GM21529 (cell line): ENCODE measurements around the gene CD48.
"Not testable (repeated sequence)": the region's sequence is repeated elsewhere in the genome, so short reads cannot be mapped to it uniquely, and the experiment has no call there.

Experiments
- ATAC-seq: cut with Tn5 transposase; IDR thresholded peaks from one replicate; pipeline ENCODE4 v1.9.1; 2021; ENCODE audit not compliant: unreplicated experiment

The CD48 gene

GRCh38 chr1:160714034-160714648 is 2.5 kb upstream of the CD48 start:
- ATAC-seq = not testable (repeated sequence)

DNA sequence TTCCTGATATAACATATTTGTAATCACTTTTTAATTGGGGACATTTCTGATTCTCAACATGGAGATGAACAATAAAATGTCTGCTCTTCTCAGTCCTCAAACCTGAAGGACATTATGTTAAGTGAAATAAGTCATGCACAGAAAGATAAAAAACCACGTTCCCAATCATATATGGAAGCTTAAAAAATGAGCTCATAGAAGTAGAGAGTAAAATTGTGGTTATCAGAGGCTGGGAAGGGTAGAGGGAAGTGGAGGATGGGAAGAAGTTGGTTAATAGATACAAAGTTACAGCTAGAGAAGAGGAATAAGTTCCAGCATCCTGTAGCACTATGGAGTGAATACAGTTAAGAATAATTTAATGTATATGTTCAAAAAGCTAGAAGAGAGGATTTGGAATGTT is 1.5 kb upstream of the CD48 start:
- ATAC-seq = no peak

DNA sequence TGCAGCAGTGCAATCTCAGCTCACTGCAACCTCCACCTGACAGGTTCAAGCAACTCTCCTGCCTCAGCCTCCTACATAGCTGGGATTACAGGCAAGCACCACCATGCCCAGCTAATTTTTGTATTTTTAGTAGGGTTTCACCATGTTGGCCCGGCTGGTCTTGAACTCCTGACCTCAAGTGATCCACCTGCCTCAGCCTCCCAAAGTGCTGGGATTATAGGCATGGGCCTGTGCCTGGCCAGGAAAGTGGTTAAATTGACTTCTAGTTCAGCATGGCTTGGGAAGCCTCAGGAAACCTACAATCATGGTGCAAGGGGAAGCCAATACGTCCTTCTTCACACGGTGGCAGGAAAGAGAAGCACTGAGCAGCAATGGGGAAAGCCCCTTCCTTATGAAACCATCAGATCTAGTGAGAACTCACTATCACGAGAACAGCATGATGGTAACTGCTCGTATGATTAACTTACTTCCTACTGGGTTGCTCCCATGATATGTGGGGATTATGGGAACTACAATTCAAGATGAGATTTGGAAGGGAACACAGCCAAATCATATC is 981 bp upstream of the CD48 start:
- peak; percentile 48 for ATAC-seq

DNA sequence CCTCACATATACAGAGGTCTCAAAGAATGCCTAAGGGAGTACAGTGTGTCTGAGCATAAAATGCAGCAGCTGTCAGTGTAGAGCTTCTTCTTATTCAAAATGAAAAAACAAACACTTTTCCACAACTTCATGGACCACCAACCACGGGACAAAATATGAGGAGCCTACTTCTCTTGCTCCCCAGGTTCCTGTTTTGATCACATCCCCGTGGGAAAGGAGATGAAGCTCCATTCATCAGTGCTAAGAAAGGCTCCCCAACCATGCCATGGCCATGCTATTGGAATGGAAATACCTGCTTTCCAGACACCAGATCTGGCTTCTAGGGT is 383 bp downstream of the CD48 start:
- no peak for ATAC-seq

- ATAC-seq = no peak
Measured at GRCh38 chr1:160710517-160711252, 937 bp downstream of the CD48 start.

DNA sequence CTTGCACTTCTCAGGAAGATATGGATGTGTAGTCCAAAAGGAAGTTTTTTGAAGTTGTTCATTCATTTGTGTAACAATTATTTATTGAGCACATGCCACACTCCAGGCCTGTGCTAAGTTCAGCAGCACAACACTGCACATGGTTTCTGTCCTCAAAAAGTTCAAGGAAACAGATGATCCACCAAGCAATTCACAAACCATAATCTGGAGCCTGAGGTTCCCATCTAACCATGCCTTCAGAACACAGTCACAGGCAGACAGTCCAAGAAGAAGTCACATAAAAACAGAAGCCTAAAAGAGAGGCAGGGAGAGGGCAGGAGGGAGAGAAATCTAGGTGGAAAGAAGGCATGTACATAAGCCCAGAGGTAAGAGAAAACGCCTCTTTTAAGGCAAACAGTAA is 1.9 kb downstream of the CD48 start:
- no peak for ATAC-seq

DNA sequence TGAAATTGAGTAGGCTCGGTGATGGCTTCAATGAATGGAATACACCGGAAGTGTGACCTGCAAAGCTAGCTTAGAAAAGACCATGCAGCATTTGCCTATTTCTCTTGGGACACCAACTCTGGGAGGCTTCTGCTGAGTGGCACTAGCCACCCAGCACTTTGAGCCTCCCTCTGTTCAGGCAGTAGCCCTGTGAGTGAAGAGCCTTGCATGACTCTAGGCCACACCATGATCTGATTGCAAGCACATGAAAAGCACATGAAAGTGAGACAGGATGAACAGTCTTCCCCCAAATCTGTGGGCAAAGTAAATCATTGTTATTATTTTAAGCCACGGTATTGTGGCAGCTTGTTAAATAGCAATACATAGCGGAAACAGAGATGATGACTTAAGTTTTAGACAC is 2.8 kb downstream of the CD48 start:
- ATAC-seq = peak; percentile 31

DNA sequence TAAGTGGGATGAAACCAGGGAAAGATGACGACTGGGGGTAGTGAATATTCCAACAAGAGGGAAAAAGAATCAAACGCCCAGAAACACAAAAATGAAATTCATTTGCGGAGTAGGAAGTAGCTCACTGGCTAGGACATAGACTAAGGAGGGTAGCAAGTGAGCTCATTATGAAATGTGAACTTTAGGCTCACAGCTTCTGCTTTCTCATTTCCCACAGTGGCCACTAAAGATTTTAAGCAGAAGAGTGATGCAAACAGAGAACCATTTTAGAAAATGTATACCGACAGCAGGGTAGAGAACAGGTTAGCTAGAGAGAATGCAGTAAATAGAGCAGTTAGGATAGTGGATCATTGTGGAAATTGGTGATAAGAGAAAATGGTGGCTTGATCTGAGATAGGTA is 3.5 kb downstream of the CD48 start:
- no peak for ATAC-seq

DNA sequence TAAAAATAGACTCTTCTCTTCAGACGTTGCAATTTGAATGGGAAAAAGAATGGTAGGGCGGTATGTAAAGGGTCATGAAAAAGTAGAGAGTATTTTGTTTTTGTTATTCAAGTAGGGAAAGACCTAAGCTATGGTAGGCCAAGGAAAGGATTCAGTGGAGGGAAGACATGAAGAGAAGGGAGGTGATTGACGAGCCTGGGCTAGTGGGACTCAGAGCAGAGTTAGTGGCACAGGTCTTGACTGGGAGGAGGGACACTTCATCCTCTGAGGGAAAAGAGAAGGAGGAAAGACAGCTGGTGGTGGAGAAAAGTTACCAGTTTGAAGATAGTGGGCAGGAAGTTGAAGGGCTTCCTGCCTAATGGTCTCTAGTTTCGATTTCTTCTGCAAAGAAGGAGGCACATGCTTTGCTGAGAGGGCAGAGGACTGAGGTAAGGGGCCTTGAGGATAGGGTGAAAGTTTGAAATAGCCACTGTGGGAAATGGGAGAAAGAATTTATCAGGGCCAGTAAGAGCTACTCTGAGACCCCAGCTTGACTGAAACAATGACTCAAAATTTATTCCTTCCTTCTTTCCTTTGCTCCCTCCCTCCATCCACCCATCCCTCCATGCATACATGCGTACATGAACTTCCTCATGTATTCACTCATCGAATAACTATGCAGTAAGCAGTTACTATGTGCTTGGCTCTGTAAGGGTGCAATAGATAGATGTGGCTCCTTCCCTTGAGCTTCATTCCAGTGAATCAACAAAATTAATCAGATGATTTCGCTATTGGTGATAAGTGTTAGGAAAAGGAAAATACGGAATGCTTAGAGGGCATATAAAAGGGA is 4.2 kb downstream of the CD48 start:
- peak; percentile 22 for ATAC-seq

GRCh38 chr1:160706526-160707235 is 4.9 kb downstream of the CD48 start:
- no peak for ATAC-seq

- ATAC-seq = no peak
Measured at GRCh38 chr1:160705742-160706141, 5.9 kb downstream of the CD48 start.

GRCh38 chr1:160705212-160705621 is 6.4 kb downstream of the CD48 start:
- ATAC-seq = not testable (repeated sequence)

GRCh38 chr1:160704250-160704649 is 7.4 kb downstream of the CD48 start:
- ATAC-seq = no peak

DNA sequence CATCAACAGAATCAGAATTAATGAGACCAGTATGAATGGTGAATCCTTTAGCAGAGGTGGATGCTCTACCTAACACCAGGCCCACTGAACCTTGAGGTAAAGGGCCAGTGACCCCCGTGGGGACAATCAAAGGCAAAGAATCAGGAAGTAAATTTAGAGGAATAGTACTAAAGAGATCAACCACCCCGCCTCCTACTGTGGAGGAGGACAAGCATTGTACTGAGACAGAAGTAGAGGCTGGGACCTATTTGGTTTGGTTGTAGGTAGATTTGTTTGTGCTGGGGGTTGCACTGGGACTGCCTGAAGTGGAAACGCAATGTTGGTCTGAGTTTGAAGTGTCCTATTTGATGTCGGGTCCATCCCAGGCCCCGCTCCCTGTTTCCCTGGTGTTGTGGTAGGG is 9.5 kb downstream of the CD48 start:
- no peak for ATAC-seq

- not testable (repeated sequence) for ATAC-seq
Measured at GRCh38 chr1:160692390-160692789, 19.2 kb downstream of the CD48 start.

- peak; percentile 36 for ATAC-seq
Measured at GRCh38 chr1:160685266-160685665, 26.4 kb downstream of the CD48 start.

GRCh38 chr1:160682983-160683865 is 28.4 kb downstream of the CD48 start:
- ATAC-seq = no peak

DNA sequence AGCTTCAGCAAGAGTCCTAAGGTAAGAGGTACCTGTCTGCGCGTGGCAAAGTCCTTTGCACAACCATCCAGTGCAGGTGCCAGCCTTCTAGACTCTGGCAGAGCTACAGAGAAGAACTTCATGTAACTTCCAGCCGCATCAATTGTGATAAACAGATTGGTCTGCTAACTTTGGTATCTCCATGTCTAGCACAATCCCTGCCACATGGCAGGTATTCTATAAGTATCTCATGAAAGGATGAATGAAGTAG is 29.8 kb downstream of the CD48 start:
- no peak for ATAC-seq

DNA sequence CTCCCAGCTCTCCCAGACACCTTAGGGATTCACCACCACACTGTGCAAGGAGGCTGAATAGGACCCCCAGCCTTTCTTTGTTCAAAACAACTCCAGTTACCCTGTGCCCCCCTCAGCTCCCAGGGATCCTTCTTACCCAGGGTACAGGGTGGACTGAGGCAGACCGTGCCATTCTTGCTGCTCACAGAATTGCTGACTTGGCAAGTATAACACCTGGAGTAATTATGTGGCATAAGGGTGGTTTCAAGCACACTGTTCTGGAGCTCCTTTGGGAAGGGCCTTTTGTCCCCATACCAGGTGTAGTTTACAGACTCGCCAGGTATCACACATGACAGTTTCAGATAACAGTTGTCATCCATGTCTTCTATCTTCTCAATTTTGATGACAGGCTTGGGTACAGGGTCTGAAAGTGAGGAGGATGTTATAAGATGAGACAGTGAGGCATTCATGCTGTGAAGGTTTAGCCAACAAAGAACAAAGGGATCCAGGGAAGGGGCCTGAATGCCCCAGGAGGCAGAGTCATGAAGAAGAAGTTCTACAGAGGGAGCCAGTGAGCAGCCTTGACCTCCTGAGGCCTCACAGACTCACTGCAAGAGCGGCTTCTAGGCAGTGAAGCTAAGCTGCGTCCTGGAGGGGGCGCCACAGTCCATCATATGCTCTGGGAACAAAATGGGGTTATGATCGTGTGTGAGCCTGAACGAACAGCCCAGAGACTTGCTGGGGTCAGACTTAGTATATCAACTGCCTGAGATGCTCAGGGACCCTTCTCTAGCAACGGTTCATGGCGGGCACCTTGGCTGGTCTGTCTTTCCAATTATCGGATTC is 30.3 kb downstream of the CD48 start:
- ATAC-seq = peak; percentile 41

- ATAC-seq = no peak
Measured at GRCh38 chr1:160680399-160680798, 31.2 kb downstream of the CD48 start.
